ENCODE data around the gene SLC6A4. TPM values are rescaled to one million over a fixed set of nuclear protein-coding genes. Genes with fewer than 3 reads are reported as not detected.

Gene SLC6A4
- total and polyA plus RNA-seq, 2 of the 8 experiments (the other 6 are each of a cell fraction or from before 2014, with no cell fraction given), result 0.09 to 0.33 TPM

- no peak for TF ChIP-seq CHD7 (IDR thresholded peaks at IDR 0.05; ENCODE audit: insufficient replicate concordance, low read length)
- no peak for TF ChIP-seq SIN3A (conservative IDR thresholded peaks at IDR 0.05 in 1 of 2, IDR thresholded peaks at IDR 0.05 in 1 of 2; ENCODE audit: low read depth in 1 of 2, low read length in 2 of 2)
- TF ChIP-seq KDM4A (IDR thresholded peaks at IDR 0.05; ENCODE audit: low read depth, low read length, severe bottlenecking), result no peak
- TF ChIP-seq HDAC2 (IDR thresholded peaks at IDR 0.05; ENCODE audit: borderline replicate concordance in 1 of 2, low read depth in 2 of 2, low read length in 2 of 2), result no peak
- TF ChIP-seq CTCF (IDR thresholded peaks at IDR 0.05; ENCODE audit: control extremely low read depth in 1 of 3, insufficient read depth in 1 of 3, low read depth in 1 of 3, low read length in 3 of 3), result no peak
- no peak for TF ChIP-seq POLR2A (IDR thresholded peaks at IDR 0.05; ENCODE audit: control extremely low read depth in 1 of 2, low read depth in 2 of 2, low read length in 2 of 2)
- no peak for TF ChIP-seq CTBP2 (IDR thresholded peaks at IDR 0.05; ENCODE audit: borderline replicate concordance, insufficient read depth, insufficient read length, low read length)
Measured at GRCh38 chr17:30191072-30191471, 44.4 kb downstream of the SLC6A4 start (continued).

Measured in H1 (cell line).